T47D (cell line): ENCODE measurements around the gene TMEM141.
"Not testable (repeated sequence)": the region's sequence is repeated elsewhere in the genome, so short reads cannot be mapped to it uniquely, and the experiment has no call there.

ENCODE experiments used
- DNase-seq, 2 experiments: peaks; one replicate each; pipeline versions ENCODE4 v3.0.0 to v3.0.0-alpha.2; 2011 to 2012; ENCODE audit warnings: low read depth in 1 of 2, low spot score in 1 of 2
- JUND ChIP-seq: IDR thresholded peaks from 2 replicates; pipeline ENCODE4 v1.6.1; 2012; ENCODE audit warnings: low read depth
- in situ Hi-C: cut with HindIII; loops from 2 replicates; pipeline ENCODE4 v1.10.0; 2016; ENCODE audit warnings: low sequenced_read_pairs, low pct_unique_long_range_greater_than_20kb

The TMEM141 gene

GRCh38 chr9:136759001-136759400 is 32.1 kb upstream of the TMEM141 start:
- no peak for DNase-seq

DNA sequence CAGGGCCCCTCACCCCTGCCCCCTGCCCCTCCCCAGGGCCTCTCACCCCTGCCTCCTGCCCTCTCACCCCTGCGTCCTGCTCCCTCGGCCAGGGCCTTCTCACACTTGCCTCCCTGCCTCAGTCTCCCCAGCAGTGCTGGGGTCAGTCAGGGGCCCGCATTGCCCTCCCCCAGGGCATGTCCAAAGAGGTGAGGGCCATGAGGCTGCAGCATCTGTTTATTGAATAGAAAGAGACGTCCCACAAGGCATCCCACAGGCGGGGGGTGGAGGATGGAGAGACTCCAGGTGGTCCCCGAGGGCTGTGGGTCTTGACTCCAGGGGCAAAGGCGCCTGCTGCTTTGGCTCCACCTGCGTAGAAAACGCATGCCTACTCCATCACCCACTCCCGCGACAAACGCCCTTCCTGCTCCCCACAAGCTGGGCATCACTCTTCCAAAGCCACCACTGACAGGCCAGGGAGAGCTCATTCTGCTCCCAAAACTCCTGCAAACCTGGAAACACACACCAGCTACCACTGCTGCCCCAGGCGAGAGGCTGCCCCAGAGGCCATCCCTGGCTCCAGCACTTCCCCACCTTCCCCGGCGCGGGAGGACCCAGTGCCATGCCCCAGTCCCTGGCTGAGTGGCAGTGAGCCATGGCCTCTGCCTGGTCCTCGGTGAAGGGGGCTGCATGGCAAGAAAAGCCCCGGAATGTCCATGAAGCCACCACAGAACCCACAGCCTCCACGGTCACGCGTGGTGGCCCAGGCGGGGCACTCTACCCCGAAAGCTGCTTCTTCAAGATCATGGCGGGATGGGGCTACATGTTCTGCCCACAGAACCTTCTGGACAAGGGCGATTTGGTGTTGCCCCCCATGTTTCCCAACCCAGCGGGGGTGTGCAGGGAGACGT is 31.5 kb upstream of the TMEM141 start:
- no peak for DNase-seq
- no peak for TF ChIP-seq JUND
- in situ Hi-C loops: no loop called here

More at GRCh38 chr9:136759001-136759400, 32.1 kb upstream of the TMEM141 start:
- no peak for TF ChIP-seq JUND
- in situ Hi-C loops: no loop called here

DNA sequence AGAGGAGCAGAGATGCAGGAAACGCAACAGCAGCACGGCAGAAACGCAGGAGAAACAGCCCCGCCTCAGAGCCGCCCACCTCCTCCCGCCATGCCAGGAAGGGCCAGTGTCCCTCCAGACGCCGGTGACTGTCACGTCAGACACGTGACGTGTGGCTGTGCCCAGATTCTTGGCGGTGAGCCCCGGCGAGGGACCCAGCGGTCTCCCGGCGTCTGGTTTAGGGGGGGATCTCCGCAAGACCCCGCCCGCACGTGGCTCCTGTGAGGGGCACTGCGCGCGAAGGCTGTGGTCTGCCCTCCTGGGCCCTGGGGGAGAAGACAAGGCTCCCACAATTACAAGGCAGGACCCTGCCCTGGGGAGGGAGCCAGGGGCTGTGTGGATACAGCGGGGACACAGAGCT is 30.7 kb upstream of the TMEM141 start:
- DNase-seq: no peak
- in situ Hi-C loops: no loop called here
- no peak for TF ChIP-seq JUND

GRCh38 chr9:136760834-136761544 is 30.2 kb upstream of the TMEM141 start:
- in situ Hi-C loops: not testable (repeated sequence)
- DNase-seq: peak; percentile 81 to 87

DNA sequence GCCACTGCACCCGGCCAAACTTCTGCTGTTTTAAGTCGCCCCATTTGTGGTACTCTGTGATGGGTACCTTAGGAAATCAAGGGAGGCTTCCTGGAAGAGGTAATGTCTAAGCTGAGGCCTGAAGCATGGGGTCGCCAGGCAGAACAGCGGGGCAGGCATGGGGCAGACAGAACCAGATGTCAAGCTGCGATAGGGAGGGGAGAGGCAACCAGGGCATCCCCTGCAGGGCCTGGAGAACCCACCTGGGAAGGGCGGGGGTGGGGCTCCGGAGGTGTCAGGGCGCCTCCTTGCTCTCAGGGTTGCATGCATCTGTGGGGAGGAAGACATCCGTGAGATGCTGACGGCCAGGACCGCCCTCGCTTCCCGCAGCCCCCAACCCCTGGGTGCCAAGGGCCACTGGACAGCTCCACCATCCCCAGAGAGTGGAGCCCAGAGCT is 29.6 kb upstream of the TMEM141 start:
- TF ChIP-seq JUND: no peak
- no peak for DNase-seq
- in situ Hi-C loops: no loop called here

- in situ Hi-C loops: no loop called here
- TF ChIP-seq JUND: no peak
- DNase-seq: no peak
Measured at GRCh38 chr9:136762221-136762691, 28.9 kb upstream of the TMEM141 start.

- no peak for TF ChIP-seq JUND
- peak in 1 of 2 experiments; percentile 85 for DNase-seq
- in situ Hi-C loops: no loop called here
Measured at GRCh38 chr9:136762915-136763648, 28.1 kb upstream of the TMEM141 start.

GRCh38 chr9:136763649-136764035 is 27.5 kb upstream of the TMEM141 start:
- no peak for DNase-seq
- in situ Hi-C loops: no loop called here
- TF ChIP-seq JUND: no peak

- DNase-seq: no peak
- in situ Hi-C loops: no loop called here
- no peak for TF ChIP-seq JUND
Measured at GRCh38 chr9:136764301-136764891, 26.7 kb upstream of the TMEM141 start, which contains the start of gene LCN15. Gene LCN15 (minus strand): TSS chr9:136764518. CDS start chr9:136764488, 30 bp downstream.

DNA sequence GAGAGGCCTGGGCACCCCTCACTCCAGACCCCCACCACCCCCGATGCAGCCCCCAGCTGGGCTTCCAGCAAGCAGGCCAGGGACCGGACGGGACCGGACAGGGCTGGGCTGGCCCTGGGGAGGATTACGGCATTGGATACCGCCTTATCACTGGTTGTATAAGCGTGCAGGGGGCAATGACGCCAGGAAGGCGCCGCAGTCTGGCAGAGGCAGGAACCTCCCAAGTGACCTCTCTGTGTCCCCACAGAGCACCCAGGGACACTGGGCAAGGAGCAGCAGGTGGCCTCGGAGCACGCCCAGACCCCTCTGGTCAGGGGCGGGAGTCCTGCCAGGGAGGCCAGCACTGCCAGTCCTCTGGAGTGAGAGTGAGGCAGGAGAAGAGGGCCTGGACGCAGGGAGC is 26.1 kb upstream of the TMEM141 start:
- DNase-seq: no peak
- in situ Hi-C loops: no loop called here
- no peak for TF ChIP-seq JUND

DNA sequence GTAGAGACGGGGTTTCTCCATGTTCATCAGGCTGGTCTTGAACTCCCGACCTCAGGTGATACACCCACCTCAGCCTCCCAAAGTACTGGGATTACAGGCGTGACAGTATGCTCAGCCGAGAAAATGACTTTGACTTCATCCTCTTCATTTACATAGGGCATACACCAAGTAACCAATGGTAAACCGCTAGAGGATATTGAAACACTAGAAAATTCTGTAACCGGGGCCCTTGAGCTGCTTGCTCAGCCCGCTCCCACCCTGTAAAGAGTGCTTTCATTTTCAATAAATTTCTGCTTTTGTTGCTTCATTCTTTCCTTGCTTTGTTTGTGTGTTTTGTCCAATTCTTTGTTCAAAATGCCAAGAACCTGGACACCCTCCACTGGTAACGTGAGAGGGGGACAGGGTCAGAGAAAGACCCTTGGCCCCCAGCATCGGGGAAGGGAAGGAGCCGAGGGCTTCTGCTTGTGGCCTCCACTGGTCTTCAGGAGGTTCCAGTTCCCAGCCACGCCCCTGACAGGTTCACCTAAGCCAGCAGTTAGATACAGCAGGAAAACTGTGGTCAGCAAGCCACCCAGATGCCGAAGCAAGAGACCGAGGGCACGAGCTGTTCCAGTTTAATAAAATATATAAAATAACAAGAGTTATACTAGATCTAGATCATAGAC is 25.3 kb upstream of the TMEM141 start:
- DNase-seq: not testable (repeated sequence)

GRCh38 chr9:136766410-136767120 is 24.6 kb upstream of the TMEM141 start:
- DNase-seq: peak in 1 of 2 experiments; percentile 77
- in situ Hi-C loops: not testable (repeated sequence)

More for the DNA sequence above, 25.3 kb upstream of the TMEM141 start:
- in situ Hi-C loops: not testable (repeated sequence)
